ENCODE results near the gene SRCAP.

Gene SRCAP

GRCh38 chr16:30760001-30760559 lies 61.1 kb downstream of the SRCAP start:
- no peak for DNase-seq

DNA sequence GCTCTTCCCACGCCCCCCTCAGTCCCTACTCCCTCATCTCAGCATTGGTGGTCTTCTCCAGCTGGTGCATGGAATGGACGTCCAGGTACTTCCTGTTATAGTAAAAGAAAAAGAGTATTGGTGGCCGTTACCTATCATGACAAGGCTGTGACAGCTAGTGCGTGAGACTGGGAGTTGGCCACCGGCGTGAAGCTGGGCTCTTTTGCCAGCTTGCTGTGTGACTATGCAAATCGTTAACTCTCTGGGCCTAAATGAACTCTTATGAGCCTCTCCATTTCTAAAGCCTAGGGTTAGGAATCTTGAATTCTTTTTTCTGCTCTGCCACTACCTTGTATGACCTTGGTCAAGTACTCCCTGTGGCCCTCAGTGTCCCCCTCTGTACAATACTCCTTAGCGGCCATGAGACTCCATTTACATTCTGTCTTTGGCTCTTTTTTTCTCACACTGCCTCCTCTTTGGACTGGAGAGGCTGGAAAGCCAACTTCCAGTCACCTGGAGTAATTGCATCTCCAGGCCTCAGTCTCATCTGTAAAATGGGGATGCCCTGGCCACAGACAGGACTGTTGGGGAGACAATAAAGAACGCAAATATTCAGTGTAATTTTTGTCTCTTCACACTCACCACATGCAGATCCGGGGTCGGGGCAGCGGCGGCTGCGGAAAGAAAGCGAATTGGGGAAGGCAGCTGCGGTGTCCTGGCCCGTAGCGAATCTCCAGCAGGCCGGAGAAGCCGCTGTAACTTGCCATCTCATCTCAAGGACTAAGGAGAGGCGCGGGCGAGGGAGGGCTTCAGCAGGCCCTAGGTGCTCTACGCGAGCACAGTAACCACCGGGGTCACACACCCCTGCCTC lies 61.8 kb downstream of the SRCAP start:
- DNase-seq: no peak

DNA sequence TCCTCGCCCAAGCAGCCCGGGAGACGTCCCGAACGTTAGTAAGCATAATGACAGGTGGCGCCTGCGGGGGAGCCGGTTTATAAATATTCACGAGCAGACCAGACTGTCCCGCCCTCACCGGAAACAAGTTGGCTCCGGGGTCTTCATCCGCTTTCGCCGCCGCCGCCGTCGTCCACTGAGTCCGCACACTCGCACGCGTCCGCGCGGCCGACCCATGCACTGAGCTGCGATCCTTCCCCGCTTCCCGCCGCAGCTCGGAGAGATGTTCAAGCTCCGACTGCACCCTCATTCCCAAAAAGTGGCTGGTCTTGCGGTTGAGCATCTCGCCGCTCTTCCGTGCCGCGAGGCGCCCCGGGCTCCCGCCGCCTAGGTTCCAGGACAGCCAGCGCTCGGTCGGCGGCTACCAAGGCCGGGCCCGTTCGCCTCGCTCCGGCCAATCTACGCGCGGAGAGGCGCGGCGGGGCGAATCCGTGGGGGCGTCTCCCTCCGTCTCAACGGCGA lies 62.5 kb downstream of the SRCAP start:
- DNase-seq: peak; percentile 36 to 76

GRCh38 chr16:30761928-30762902 lies 63.2 kb downstream of the SRCAP start, which contains the start of the genes CFAP119 and RNF40:
TSS of gene CFAP119 (minus strand) at chr16:30762062. CDS start at chr16:30761748, 314 bp downstream.
TSS of gene RNF40 (plus strand) at chr16:30762322. CDS start at chr16:30762546, 224 bp downstream.
- DNase-seq: peak; percentile 99

GRCh38 chr16:30762991-30763725 lies 64.2 kb downstream of the SRCAP start:
- DNase-seq: no peak

DNA sequence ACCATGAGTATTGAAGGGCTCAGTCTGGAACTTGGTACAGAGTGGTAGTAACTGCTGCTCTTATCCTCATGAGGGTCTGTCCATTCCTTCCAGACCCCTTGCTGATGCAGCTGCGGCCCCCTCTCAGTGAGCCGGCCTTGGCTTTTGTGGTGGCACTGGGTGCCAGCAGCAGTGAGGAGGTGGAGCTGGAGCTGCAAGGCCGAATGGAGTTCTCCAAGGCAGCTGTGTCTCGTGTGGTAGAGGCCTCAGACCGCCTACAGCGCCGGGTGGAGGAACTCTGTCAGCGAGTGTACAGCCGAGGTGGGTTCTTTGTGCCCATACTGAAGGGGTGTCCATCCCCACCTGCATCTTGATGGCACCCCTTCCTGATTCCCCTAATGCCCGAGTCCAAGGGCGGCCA lies 65.1 kb downstream of the SRCAP start:
- no peak for DNase-seq

DNA sequence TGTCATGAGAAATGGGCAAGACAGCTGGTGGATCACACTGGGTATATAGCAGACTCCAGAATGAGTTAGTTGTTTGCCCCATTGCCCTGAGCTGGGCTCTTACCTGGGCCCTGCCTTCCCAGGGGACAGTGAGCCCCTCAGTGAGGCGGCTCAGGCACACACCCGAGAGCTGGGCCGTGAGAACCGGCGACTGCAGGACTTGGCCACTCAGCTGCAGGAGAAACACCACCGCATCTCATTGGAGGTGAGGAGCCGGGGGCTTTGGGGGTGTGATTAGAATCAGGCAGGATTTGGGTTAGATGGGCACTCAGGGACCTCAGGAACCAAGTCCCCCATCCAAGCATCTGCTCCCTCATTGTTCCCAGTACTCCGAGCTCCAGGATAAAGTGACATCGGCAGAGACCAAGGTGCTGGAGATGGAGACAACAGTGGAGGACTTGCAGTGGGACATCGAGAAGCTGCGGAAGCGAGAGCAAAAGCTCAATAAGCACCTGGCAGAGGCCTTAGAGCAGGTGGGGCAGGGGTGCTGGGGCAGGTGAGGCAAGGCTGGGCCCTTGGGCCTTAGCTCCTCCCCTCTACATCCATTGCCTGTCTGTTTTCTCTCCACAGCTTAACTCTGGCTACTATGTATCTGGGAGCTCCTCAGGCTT lies 66.0 kb downstream of the SRCAP start:
- DNase-seq: no peak

GRCh38 chr16:30766206-30766932 lies 67.4 kb downstream of the SRCAP start:
- DNase-seq: no peak

DNA sequence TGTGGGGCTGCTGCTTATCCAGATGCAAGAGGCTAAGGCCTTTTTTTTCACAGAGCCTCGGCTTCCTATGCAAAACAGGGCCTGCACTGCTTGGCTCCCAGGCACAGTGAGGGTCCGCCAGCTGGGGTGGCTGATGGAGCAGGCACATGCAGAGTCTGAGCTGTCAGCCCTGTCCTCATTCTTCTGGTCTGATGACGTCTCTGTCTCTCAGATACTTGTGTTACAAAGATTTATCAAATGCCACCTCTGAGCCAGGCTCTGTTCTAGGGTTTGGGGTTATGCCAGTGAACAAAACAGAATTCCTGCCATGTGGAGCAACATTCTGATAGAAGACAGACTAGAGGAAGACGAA lies 67.9 kb downstream of the SRCAP start:
- no peak for DNase-seq

GRCh38 chr16:30767767-30768465 lies 68.9 kb downstream of the SRCAP start:
- no peak for DNase-seq

DNA sequence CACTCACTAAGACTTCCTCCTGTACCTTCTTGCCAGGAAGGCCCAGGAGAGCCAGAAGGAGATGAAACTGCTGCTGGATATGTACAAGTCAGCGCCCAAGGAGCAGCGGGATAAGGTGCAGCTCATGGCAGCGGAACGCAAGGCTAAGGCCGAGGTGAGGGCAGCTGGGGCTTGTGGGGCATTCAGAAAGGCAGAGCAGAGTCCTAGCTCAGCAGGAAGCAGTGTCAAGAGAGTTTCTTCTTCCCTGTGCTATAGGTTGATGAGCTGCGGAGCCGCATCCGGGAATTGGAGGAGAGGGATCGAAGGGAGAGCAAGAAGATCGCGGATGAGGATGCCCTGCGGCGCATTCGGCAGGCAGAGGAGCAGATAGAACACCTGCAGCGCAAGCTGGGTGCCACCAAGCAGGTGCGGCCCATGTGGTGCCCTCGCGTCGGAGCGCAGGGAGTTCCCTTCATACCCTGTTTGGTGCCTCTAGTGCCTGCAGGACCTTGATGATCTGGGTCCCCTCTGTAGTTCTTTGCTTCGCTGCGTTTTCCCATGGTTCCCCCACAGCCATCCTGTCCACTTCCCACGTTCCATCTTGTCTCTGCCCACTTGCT lies 69.7 kb downstream of the SRCAP start:
- DNase-seq: no peak

- no peak for DNase-seq
Measured at GRCh38 chr16:30769379-30770089, 70.6 kb downstream of the SRCAP start.

- no peak for DNase-seq
Measured at GRCh38 chr16:30771726-30772125, 72.8 kb downstream of the SRCAP start.

DNA sequence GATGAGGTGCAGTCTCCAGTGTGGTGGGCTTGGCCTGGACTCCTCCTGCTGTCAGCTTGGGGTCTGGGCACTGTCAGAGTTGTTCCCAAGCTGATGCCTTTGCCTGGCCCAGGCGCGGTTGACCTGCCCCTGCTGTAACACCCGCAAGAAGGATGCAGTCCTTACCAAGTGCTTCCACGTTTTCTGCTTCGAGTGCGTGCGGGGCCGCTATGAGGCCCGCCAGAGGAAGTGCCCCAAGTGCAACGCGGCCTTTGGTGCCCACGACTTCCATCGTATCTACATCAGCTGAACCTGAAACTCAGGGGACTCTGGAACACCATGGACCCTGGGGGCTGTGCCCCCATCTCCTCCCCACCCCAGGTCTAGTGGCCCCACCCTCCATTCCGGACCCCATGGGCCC lies 74.9 kb downstream of the SRCAP start:
- no peak for DNase-seq

GRCh38 chr16:30774367-30775130 lies 75.6 kb downstream of the SRCAP start:
- DNase-seq: no peak

DNA sequence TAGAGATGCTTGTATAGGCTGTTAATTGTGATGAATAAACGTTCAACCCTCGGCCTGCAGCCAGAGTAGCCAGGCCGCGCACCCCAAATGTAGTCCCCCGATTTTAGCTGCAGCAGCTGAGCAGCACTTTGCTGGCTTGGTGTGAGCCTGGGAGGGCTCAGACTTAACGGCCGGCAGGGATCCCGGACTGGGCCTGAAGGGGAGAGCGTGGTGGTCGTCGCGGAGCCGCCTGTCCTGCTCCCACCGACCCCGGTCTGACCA lies 76.1 kb downstream of the SRCAP start:
- no peak for DNase-seq

GRCh38 chr16:30775392-30776188 lies 76.6 kb downstream of the SRCAP start:
- DNase-seq: peak; percentile 89 to 90

All from SHP77 (cell line).